Ascending aorta (tissue), 2 donors: Measurements from ENCODE around the gene NFAM1. TPM values are rescaled to one million over a fixed set of nuclear protein-coding genes. Genes with fewer than 3 reads are reported as not detected.

Source experiments
- DNase-seq, 2 donors: peaks; one replicate each; pipeline ENCODE4 v3.0.0-alpha.2; 2019; ENCODE audit warnings: low spot score in 2 of 2
- H3K27ac ChIP-seq, 2 donors: fragments of 200-600 bp; sonication (generic); one replicate each; pipeline ENCODE4 v1.5.1; 2016 to 2017; ENCODE audit warnings: mild to moderate bottlenecking in 1 of 2
- H3K27me3 ChIP-seq: fragments of 200-600 bp; sonication (generic); one replicate; pipeline ENCODE4 v1.5.1; 2017
- H3K36me3 ChIP-seq, 2 donors: fragments of 200-600 bp; sonication (generic); one replicate each; pipeline ENCODE4 v1.5.1; 2016
- H3K4me1 ChIP-seq, 2 donors: fragments of 200-600 bp; sonication (generic); one replicate each; pipeline ENCODE4 v1.5.1; 2016 to 2017; ENCODE audit warnings: mild to moderate bottlenecking in 1 of 2
- H3K4me3 ChIP-seq, 2 donors: fragments of 200-600 bp; sonication (generic); one replicate each; pipeline ENCODE4 v1.5.1; 2016 to 2017; ENCODE audit warnings: mild to moderate bottlenecking in 1 of 2
- H3K9me3 ChIP-seq, 2 donors: fragments of 200-600 bp; sonication (generic); one replicate each; pipeline ENCODE4 v1.5.1; 2016
- intact Hi-C: fragments of 100-400 bp; cut with DNase I; formaldehyde crosslinking; loops from one replicate; pipeline ENCODE4 v1.15.1; 2023
- total RNA-seq: library from RNA; depleted of rRNA; stranded (reverse); fragments of >200 nt; gene quantifications from one replicate; pipeline ENCODE4 v1.1.0, GENCODE V29; 2016
- TF ChIP-seq, protein P1 (sequence below), 3 experiments: fragments of 200-600 bp in 2 of 3; fragments of 450-650 bp in 1 of 3; sonication (generic) in 2 of 3; IDR thresholded peaks; one replicate each; pipeline ENCODE4 v1.5.1; 2016 to 2019; ENCODE audit warnings: antibody characterized with exemption in 3 of 3, mild to moderate bottlenecking in 1 of 3, moderate library complexity in 1 of 3

Gene NFAM1
- total RNA-seq, 1 donor from 2014 or later: 1.5 TPM

- intact Hi-C loops: no loop called here
- no peak overlapping the region for H3K27ac ChIP-seq
- TF ChIP-seq, protein P1, sequence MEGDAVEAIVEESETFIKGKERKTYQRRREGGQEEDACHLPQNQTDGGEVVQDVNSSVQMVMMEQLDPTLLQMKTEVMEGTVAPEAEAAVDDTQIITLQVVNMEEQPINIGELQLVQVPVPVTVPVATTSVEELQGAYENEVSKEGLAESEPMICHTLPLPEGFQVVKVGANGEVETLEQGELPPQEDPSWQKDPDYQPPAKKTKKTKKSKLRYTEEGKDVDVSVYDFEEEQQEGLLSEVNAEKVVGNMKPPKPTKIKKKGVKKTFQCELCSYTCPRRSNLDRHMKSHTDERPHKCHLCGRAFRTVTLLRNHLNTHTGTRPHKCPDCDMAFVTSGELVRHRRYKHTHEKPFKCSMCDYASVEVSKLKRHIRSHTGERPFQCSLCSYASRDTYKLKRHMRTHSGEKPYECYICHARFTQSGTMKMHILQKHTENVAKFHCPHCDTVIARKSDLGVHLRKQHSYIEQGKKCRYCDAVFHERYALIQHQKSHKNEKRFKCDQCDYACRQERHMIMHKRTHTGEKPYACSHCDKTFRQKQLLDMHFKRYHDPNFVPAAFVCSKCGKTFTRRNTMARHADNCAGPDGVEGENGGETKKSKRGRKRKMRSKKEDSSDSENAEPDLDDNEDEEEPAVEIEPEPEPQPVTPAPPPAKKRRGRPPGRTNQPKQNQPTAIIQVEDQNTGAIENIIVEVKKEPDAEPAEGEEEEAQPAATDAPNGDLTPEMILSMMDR (IDR thresholded peaks at IDR 0.05): no peak
- no peak overlapping the region for H3K4me3 ChIP-seq
- H3K4me1 ChIP-seq: peaks cover 0 to 3% of the 10 kb centered on the region in 2 donors
- no peaks in the 10 kb centered on the region for H3K9me3 ChIP-seq
- no peak for DNase-seq
- no peaks in the 10 kb centered on the region for H3K36me3 ChIP-seq
- H3K27me3 ChIP-seq: no peaks in the 10 kb centered on the region
Observed at GRCh38 chr22:42428760-42429159, 3.4 kb downstream of the NFAM1 start.

DNA sequence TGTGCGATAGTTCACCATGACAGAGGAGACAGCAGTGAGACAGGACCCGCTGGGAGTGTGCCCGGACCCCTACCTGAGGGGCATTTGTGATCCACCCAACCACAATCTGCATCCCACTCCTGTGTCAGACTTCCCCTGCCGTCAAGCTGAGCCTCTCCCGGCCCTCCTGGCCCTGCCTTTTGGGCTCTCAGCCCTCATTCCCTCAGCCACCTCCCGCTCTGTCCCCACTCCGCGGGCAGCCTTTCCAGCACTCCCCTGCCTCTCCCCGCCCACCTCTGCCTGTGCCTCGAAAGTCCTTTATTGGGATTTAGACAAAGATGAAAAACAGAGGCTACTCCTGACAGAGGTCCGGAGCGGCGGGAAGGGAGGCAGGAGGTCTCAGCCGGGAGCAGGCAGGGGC lies 4.2 kb downstream of the NFAM1 start:
- intact Hi-C loops: no loop called here
- no peaks in the 10 kb centered on the region for H3K36me3 ChIP-seq
- no peaks in the 10 kb centered on the region for H3K27me3 ChIP-seq
- H3K4me3 ChIP-seq: no peak overlapping the region
- H3K9me3 ChIP-seq: no peaks in the 10 kb centered on the region
- H3K4me1 ChIP-seq: peaks cover 0 to 3% of the 10 kb centered on the region in 2 donors
- TF ChIP-seq, protein P1 (IDR thresholded peaks at IDR 0.05): no peak
- no peak for DNase-seq
- no peak overlapping the region for H3K27ac ChIP-seq

- H3K36me3 ChIP-seq: no peaks in the 10 kb centered on the region
- TF ChIP-seq, protein P1 (IDR thresholded peaks at IDR 0.05): no peak
- no peaks in the 10 kb centered on the region for H3K9me3 ChIP-seq
- intact Hi-C loops: no loop called here
- H3K4me3 ChIP-seq: no peak overlapping the region
- no peak for DNase-seq
- H3K27me3 ChIP-seq: no peaks in the 10 kb centered on the region
- H3K4me1 ChIP-seq: no peaks in the 10 kb centered on the region
- no peak overlapping the region for H3K27ac ChIP-seq
Observed at GRCh38 chr22:42427167-42427566, 5.0 kb downstream of the NFAM1 start.

- no peak for DNase-seq
- H3K27me3 ChIP-seq: no peaks in the 10 kb centered on the region
- intact Hi-C loops: no loop called here
- H3K4me1 ChIP-seq: no peaks in the 10 kb centered on the region
- H3K27ac ChIP-seq: no peak overlapping the region
- TF ChIP-seq, protein P1 (IDR thresholded peaks at IDR 0.05): no peak
- H3K9me3 ChIP-seq: no peaks in the 10 kb centered on the region
- H3K4me3 ChIP-seq: no peak overlapping the region
- H3K36me3 ChIP-seq: no peaks in the 10 kb centered on the region
Observed at GRCh38 chr22:42425989-42426355, 6.2 kb downstream of the NFAM1 start.

- no peak for DNase-seq
- Histone ChIP-seq H3K9me3 (no peaks in the 10 kb centered on the region), H3K4me3 (no peak overlapping the region), H3K27ac (no peak overlapping the region), H3K4me1 (no peaks in the 10 kb centered on the region), H3K27me3 (no peaks in the 10 kb centered on the region), H3K36me3 (no peaks in the 10 kb centered on the region)
- intact Hi-C loops: no loop called here
- TF ChIP-seq, protein P1 (IDR thresholded peaks at IDR 0.05): no peak
Observed at GRCh38 chr22:42425337-42425988, 6.7 kb downstream of the NFAM1 start.
